Measurements from ENCODE around the gene OR5I1.
A peak's percentile ranks its signal among the peaks of the same experiment; 100 is the strongest.
"Not testable (repeated sequence)": the region's sequence is repeated elsewhere in the genome, so short reads cannot be mapped to it uniquely, and the experiment has no call there.

Gene OR5I1

GRCh38 chr11:55902308-55902707 lies 33.9 kb downstream of the OR5I1 start:
- TF ChIP-seq MAX (IDR thresholded peaks at IDR 0.05; ENCODE audit: low read depth, low read length) (no peak), POLR2A (IDR thresholded peaks at IDR 0.05; ENCODE audit: extremely low read depth, insufficient read length) (no peak), MYC (IDR thresholded peaks at IDR 0.05; ENCODE audit: low read depth, low read length) (no peak)
- TF ChIP-seq, protein P1, sequence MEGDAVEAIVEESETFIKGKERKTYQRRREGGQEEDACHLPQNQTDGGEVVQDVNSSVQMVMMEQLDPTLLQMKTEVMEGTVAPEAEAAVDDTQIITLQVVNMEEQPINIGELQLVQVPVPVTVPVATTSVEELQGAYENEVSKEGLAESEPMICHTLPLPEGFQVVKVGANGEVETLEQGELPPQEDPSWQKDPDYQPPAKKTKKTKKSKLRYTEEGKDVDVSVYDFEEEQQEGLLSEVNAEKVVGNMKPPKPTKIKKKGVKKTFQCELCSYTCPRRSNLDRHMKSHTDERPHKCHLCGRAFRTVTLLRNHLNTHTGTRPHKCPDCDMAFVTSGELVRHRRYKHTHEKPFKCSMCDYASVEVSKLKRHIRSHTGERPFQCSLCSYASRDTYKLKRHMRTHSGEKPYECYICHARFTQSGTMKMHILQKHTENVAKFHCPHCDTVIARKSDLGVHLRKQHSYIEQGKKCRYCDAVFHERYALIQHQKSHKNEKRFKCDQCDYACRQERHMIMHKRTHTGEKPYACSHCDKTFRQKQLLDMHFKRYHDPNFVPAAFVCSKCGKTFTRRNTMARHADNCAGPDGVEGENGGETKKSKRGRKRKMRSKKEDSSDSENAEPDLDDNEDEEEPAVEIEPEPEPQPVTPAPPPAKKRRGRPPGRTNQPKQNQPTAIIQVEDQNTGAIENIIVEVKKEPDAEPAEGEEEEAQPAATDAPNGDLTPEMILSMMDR (IDR thresholded peaks at IDR 0.05; ENCODE audit: low read depth, low read length): no peak
- no peak overlapping the region for H3K4me3 ChIP-seq (ENCODE audit: low read depth, low read length)
- DNase-seq (ENCODE audit: low read depth): no peak

DNA sequence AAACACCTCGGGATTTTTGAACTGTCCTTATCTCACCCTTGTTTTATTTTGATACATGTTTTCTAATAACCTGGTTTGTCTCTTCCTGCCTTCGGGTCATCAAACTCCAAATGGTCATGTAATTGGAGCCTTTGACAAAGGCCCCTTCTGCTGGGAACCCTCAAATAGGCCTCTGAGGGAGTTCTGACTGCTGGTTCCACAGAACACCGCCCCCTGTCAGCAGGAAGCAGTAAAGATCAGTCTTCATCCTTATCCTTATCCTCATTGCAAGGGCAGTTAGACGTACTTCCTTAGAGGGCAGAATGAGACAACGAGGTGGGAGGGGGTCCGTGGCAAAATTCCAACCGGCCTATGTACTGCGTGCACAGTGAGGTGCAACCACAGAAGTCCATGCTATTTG lies 41.0 kb downstream of the OR5I1 start:
- peak; percentile 13 for DNase-seq (ENCODE audit: low read depth)
- TF ChIP-seq MYC (IDR thresholded peaks at IDR 0.05; ENCODE audit: low read depth, low read length): no peak
- TF ChIP-seq, protein P1 (IDR thresholded peaks at IDR 0.05; ENCODE audit: low read depth, low read length): peak; percentile 41
- TF ChIP-seq MAX (IDR thresholded peaks at IDR 0.05; ENCODE audit: low read depth, low read length): no peak
- TF ChIP-seq POLR2A (IDR thresholded peaks at IDR 0.05; ENCODE audit: extremely low read depth, insufficient read length): no peak

GRCh38 chr11:55885481-55885880 lies 50.7 kb downstream of the OR5I1 start:
- not testable (repeated sequence) for DNase-seq (ENCODE audit: low read depth)

More for the DNA sequence above, 41.0 kb downstream of the OR5I1 start:
- no peak overlapping the region for H3K4me3 ChIP-seq (ENCODE audit: low read depth, low read length)

More at GRCh38 chr11:55885481-55885880, 50.7 kb downstream of the OR5I1 start:
- not testable (repeated sequence) for H3K4me3 ChIP-seq (ENCODE audit: low read depth, low read length)

All from NB4 (cell line).